ENCODE data around the gene ENOX1. TPM values are rescaled to one million over a fixed set of nuclear protein-coding genes. Genes with fewer than 3 reads are reported as not detected.
"Not testable (repeated sequence)": the region's sequence is repeated elsewhere in the genome, so short reads cannot be mapped to it uniquely, and the experiment has no call there.

ENOX1 gene
- total and polyA plus RNA-seq, 2 of the 8 experiments (the other 6 are each of a cell fraction or from before 2014, with no cell fraction given) = 0.23 to 0.37 TPM

GRCh38 chr13:43415903-43416391 is 370.8 kb downstream of the ENOX1 start:
- H3K9ac ChIP-seq (replicated peaks in 1 of 4; ENCODE audit: extremely low read depth in 1 of 4, low read depth in 3 of 4, low read length in 3 of 4); H3K56ac ChIP-seq (replicated peaks; ENCODE audit: insufficient read length, low read depth, low read length); DNase-seq (ENCODE audit: low read depth in 1 of 2, low spot score in 2 of 2); CTCF ChIA-PET (ENCODE audit: partially characterized antibody); H3K4me3 ChIP-seq (ENCODE audit: extremely low read depth in 1 of 4, insufficient read depth in 2 of 4, low read depth in 3 of 4, low read length in 4 of 4); H3K14ac ChIP-seq (ENCODE audit: insufficient read length); H3K4ac ChIP-seq (replicated peaks; ENCODE audit: insufficient read length, low read depth, low read length); H3K36me3 ChIP-seq (ENCODE audit: control insufficient read depth in 2 of 4, insufficient read depth in 4 of 4, low read length in 3 of 4); H3K27me3 ChIP-seq (replicated peaks in 1 of 4; ENCODE audit: control insufficient read depth in 3 of 4, extremely low read depth in 1 of 4, insufficient read depth in 3 of 4, low read length in 3 of 4); H3K79me1 ChIP-seq (ENCODE audit: low read depth, low read length); H2BK5ac ChIP-seq (ENCODE audit: low read depth, low read length); H3K23ac ChIP-seq (ENCODE audit: insufficient read length); POLR2A ChIA-PET (ENCODE audit: partially characterized antibody); H3K79me2 ChIP-seq (ENCODE audit: control insufficient read depth in 1 of 2, insufficient read depth in 2 of 2, low read length in 2 of 2); H3K23me2 ChIP-seq (ENCODE audit: low read depth, low read length); H2BK15ac ChIP-seq (ENCODE audit: low read length); H4K20me1 ChIP-seq (replicated peaks in 1 of 2; ENCODE audit: control insufficient read depth in 1 of 2, insufficient read depth in 2 of 2, low read length in 2 of 2); H3K4me2 ChIP-seq (ENCODE audit: insufficient read depth in 1 of 2, low read depth in 2 of 2, low read length in 2 of 2); H2BK120ac ChIP-seq (replicated peaks; ENCODE audit: low read depth, low read length); H4K91ac ChIP-seq (replicated peaks; ENCODE audit: insufficient read length, low read length); H3K4me1 ChIP-seq (replicated peaks in 1 of 4; ENCODE audit: control insufficient read depth in 3 of 4, insufficient read depth in 4 of 4, low read length in 3 of 4); H2BK12ac ChIP-seq (ENCODE audit: low read depth, low read length); H4K5ac ChIP-seq (ENCODE audit: insufficient read length, low read depth, low read length); H3K18ac ChIP-seq (ENCODE audit: extremely low read depth, low read length); FAIRE-seq; H2AK5ac ChIP-seq (ENCODE audit: low read depth, low read length); H4K8ac ChIP-seq (ENCODE audit: extremely low read depth, insufficient read depth, low read length); H2AFZ ChIP-seq (ENCODE audit: low read length); H2BK20ac ChIP-seq (ENCODE audit: low read length); H3K27ac ChIP-seq (ENCODE audit: low read depth, low read length): not testable (repeated sequence)
- 94% methylated on average over 31 of the region's 33 CpGs; no CpG with 5 or more reads in 1 of the 2 experiments for WGBS, 2 experiments (ENCODE audit: extremely low coverage in 1 of 2, insufficient coverage in 1 of 2, insufficient read length in 1 of 2, insufficient replicate concordance in 2 of 2, low coverage in 1 of 2, low lambda C conversion rate in 2 of 2, missing lambda C conversion rate in 1 of 2)
- H3K9me3 ChIP-seq (ENCODE audit: insufficient read depth in 2 of 2, low read depth in 1 of 2, low read length in 1 of 2) = peaks cover 0 to 18% of the 10 kb centered on the region in 2 experiments; a peak in 2 of 4 replicates

All from H1 (cell line).